BJ (cell line): ENCODE results near the gene TMCO1. TPM values are rescaled to one million over a fixed set of nuclear protein-coding genes. Genes with fewer than 3 reads are reported as not detected.
"Not testable (repeated sequence)": the region's sequence is repeated elsewhere in the genome, so short reads cannot be mapped to it uniquely, and the experiment has no call there.

Experiments used
- CTCF ChIA-PET: fragments of 350-600 bp; formaldehyde crosslinking; extraction: SDS; loops from one replicate; lab custom pipeline; 2021; ENCODE audit warnings: antibody characterized with exemption, inconsistent platforms; lab: Yijun Ruan, JAX
- POLR2A ChIA-PET: fragments of 300-600 bp; sonication (Branson Sonifier 250); formaldehyde crosslinking; extraction: SDS; loops from one replicate; lab custom pipeline; 2021; ENCODE audit warnings: antibody characterized with exemption; lab: Charles Lee
- DNase-seq: peaks from one replicate; pipeline ENCODE4 v3.0.0-alpha.2; 2011; ENCODE audit warnings: low read depth
- H3K27me3 ChIP-seq: 2 replicates; pipeline ENCODE4 v1.6.0; 2011; ENCODE audit warnings: low read length; ENCODE audit not compliant: control insufficient read depth, insufficient read depth
- H3K36me3 ChIP-seq: 2 replicates; pipeline ENCODE4 v1.5.1; 2011; ENCODE audit warnings: low read length; ENCODE audit not compliant: control insufficient read depth, insufficient read depth
- H3K4me3 ChIP-seq: 2 replicates; pipeline ENCODE4 v1.5.1; 2011; ENCODE audit warnings: low read depth, mild to moderate bottlenecking, control low read depth, low read length
- CTCF ChIP-seq: IDR thresholded peaks from 2 replicates; pipeline ENCODE4 v1.5.1; 2011; ENCODE audit warnings: low read depth, mild to moderate bottlenecking, control low read depth, inconsistent platforms, low read length, moderate library complexity; ENCODE audit not compliant: insufficient read depth
- polyA plus RNA-seq: library from polyadenylated mRNA; depleted of rRNA; stranded (reverse); fragments of >200 nt; gene quantifications from 2 replicates; pipeline ENCODE4 v1.2.3, GENCODE V29; 2011

The TMCO1 gene
- polyA plus RNA-seq, 1 experiment = 203 TPM

GRCh38 chr1:165703648-165704047, 65.0 kb downstream of the TMCO1 start:
- Histone ChIP-seq H3K36me3 (no peaks in the 10 kb centered on the region), H3K4me3 (no peak overlapping the region), H3K27me3 (peaks cover 4% of the 10 kb centered on the region; the same call in 1 of the 2 replicates)
- POLR2A ChIA-PET = no interaction called here
- DNase-seq = no peak
- no peak for TF ChIP-seq CTCF
- CTCF ChIA-PET = interaction anchor here (1.3 kb wide), 1 partner anchor 18 kb away, joined by 4 read pairs; no protein-coding TSS in a partner anchor

GRCh38 chr1:165701922-165702321, 66.7 kb downstream of the TMCO1 start:
- H3K36me3 ChIP-seq, DNase-seq, POLR2A ChIA-PET, CTCF ChIA-PET, H3K27me3 ChIP-seq, H3K4me3 ChIP-seq: not testable (repeated sequence)

DNA sequence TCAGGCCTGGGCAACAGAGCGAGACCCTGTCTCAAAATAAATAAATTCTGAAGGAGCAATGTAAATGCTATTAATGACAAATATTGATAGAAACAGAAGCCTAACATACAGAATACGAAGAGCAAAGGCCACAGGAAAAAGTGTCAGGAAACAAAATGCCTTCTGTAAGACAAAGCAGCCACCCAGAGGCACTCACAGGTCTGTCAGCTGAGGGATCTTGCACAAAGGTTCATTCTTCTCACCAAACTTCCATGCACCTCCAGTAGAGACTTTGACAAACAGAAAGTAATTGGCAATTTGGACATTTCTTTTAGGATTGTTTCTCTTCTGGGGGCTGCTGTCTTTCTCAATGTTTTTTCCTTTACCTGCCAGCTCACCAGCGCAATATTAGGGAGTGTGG, 69.1 kb downstream of the TMCO1 start:
- no peak overlapping the region for H3K4me3 ChIP-seq
- H3K36me3 ChIP-seq = no peaks in the 10 kb centered on the region
- DNase-seq = no peak
- no peak for TF ChIP-seq CTCF
- peaks cover 3% of the 10 kb centered on the region; the same call in 1 of the 2 replicates for H3K27me3 ChIP-seq
- ChIA-PET CTCF (interaction anchor here (0.6 kb wide), 1 partner anchor 1126 kb away, joined by 3 read pairs; no protein-coding TSS in a partner anchor), POLR2A (no interaction called here)

GRCh38 chr1:165698761-165699052, 70.0 kb downstream of the TMCO1 start:
- CTCF ChIA-PET = interaction anchor here (1.0 to 2.8 kb wide), 4 partner anchors 15 to 215 kb away, joined by 3 to 17 read pairs (median 5); no protein-coding TSS in a partner anchor

DNA sequence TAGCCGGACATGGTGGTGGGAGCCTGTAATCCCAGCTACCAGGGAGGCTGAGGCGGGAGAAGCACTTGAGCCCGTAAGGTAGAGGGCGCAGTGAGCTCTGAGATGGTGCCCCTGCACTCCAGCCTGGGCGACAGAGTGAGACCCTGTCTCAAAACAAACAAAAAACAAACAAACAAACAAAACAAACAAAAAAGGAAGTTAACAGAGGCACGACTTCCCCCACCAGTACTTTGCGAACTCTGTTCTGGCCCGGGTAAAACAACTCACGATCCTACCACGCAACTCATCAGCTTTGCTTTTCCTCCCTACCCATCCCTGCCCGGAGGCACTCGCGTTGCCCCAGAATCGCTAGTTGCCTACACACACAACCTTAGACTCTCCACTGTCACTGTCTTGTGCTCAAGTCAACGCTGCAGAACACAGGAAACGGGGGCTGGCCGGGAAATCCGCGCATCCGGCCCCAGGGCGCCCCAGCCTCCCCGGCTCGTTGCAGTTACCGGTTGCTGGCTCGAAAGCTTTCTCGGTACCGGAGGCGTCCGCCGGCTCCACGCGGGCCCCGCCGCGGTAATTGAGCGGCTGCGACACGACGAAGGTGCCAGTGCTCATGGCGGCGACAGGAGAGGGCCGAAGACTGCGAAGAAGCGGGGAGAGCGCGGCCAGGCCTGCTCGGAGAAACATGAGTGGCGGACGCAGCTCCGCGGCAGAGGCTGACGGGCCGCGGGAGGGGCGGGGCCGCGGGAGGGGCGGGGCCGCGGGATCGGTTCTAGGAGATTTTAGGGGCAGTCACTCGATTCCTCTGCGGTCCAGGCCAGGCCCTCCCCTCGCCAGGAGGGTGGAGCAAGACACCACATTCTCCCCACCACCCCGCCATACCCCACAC, 70.5 kb downstream of the TMCO1 start, which contains the start of gene ALDH9A1:
ALDH9A1 (minus strand) TSS at position 682 of the 880 bp plus-strand sequence; CDS start at position 678, 4 bp downstream.
- ChIA-PET POLR2A (interaction anchor here (0.6 kb wide), 3 partner anchors 16 to 223 kb away, joined by 5 to 10 read pairs (median 6); no protein-coding TSS in a partner anchor), CTCF (interaction anchor here (0.8 to 2.8 kb wide), 6 partner anchors 15 to 215 kb away, joined by 3 to 17 read pairs (median 4); partner anchors contain the start of gene TMCO1)
- peak; percentile 36 for DNase-seq
- Histone ChIP-seq H3K36me3 (no peaks in the 10 kb centered on the region), H3K27me3 (peaks cover 3% of the 10 kb centered on the region; the same call in 1 of the 2 replicates), H3K4me3 (peak within 1 kb of the TSS; percentile 63)
- peak; percentile 44 for TF ChIP-seq CTCF

More at GRCh38 chr1:165698761-165699052, 70.0 kb downstream of the TMCO1 start:
- TF ChIP-seq CTCF = no peak
- Histone ChIP-seq H3K36me3 (no peaks in the 10 kb centered on the region), H3K27me3 (peaks cover 3% of the 10 kb centered on the region; the same call in 1 of the 2 replicates), H3K4me3 (peak overlapping the region; percentile 63)
- POLR2A ChIA-PET = no interaction called here
- no peak for DNase-seq
